H9 (cell line): ENCODE data around the gene STK35. TPM values are rescaled to one million over a fixed set of nuclear protein-coding genes. Genes with fewer than 3 reads are reported as not detected.

Experiments used
- DNase-seq: peaks from one replicate; pipeline ENCODE4 v3.0.0-alpha.2; 2017
- H2AFZ ChIP-seq: one replicate; pipeline ENCODE4 v1.6.1; 2013; ENCODE audit warnings: mild to moderate bottlenecking, low read length, control low read depth, moderate library complexity
- H2AK5ac ChIP-seq: 2 replicates; pipeline ENCODE4 v1.6.1; 2013; ENCODE audit warnings: low read length, control low read depth, mixed read lengths; ENCODE audit not compliant: insufficient read length
- H2BK120ac ChIP-seq: one replicate; pipeline ENCODE4 v1.6.1; 2013; ENCODE audit warnings: low read depth, mild to moderate bottlenecking, low read length, control low read depth, inconsistent platforms; ENCODE audit not compliant: poor library complexity, severe bottlenecking
- H2BK12ac ChIP-seq: 2 replicates; pipeline ENCODE4 v1.6.1; 2013; ENCODE audit warnings: low read length, control low read depth, mixed read lengths, low read depth; ENCODE audit not compliant: insufficient read length
- H2BK15ac ChIP-seq: 2 replicates; pipeline ENCODE4 v1.6.1; 2013; ENCODE audit warnings: low read depth, low read length, control low read depth
- H2BK20ac ChIP-seq: one replicate; pipeline ENCODE4 v1.6.1; 2013; ENCODE audit warnings: low read depth, mild to moderate bottlenecking, low read length, control low read depth, inconsistent platforms; ENCODE audit not compliant: poor library complexity, severe bottlenecking
- H2BK5ac ChIP-seq: 2 replicates; pipeline ENCODE4 v1.6.1; 2013; ENCODE audit warnings: low read length, control low read depth, mixed read lengths; ENCODE audit not compliant: insufficient read length
- H3K14ac ChIP-seq: 2 replicates; pipeline ENCODE4 v1.6.1; 2013; ENCODE audit warnings: low read length, control low read depth; ENCODE audit not compliant: insufficient read depth
- H3K18ac ChIP-seq: 2 replicates; pipeline ENCODE4 v1.6.1; 2013; ENCODE audit warnings: low read depth, mild to moderate bottlenecking, mixed read lengths, low read length, control low read depth; ENCODE audit not compliant: insufficient read length
- H3K23ac ChIP-seq: 2 replicates; pipeline ENCODE4 v1.6.1; 2013; ENCODE audit warnings: low read length, control low read depth, mixed read lengths, low read depth; ENCODE audit not compliant: insufficient read length
- H3K23me2 ChIP-seq: 2 replicates; pipeline ENCODE4 v1.6.1; 2013; ENCODE audit warnings: low read depth, mild to moderate bottlenecking, mixed read lengths, low read length, control low read depth; ENCODE audit not compliant: insufficient read length, poor library complexity, severe bottlenecking
- H3K27ac ChIP-seq: 2 replicates; pipeline ENCODE4 v1.5.1; 2013; ENCODE audit warnings: low read length, control low read depth, mixed read lengths, low read depth; ENCODE audit not compliant: insufficient read length
- H3K27me3 ChIP-seq: 2 replicates; pipeline ENCODE4 v1.6.1; 2013; ENCODE audit warnings: low read length, control low read depth, inconsistent platforms; ENCODE audit not compliant: insufficient read depth
- H3K4ac ChIP-seq: 2 replicates; pipeline ENCODE4 v1.6.1; 2013; ENCODE audit warnings: low read depth, mild to moderate bottlenecking, control low read depth, inconsistent platforms, low read length, moderate library complexity
- H3K4me1 ChIP-seq: 2 replicates; pipeline ENCODE4 v1.6.1; 2013; ENCODE audit warnings: low read length, control low read depth, inconsistent platforms; ENCODE audit not compliant: insufficient read depth
- H3K4me2 ChIP-seq: 2 replicates; pipeline ENCODE4 v1.6.1; 2013; ENCODE audit warnings: low read length, control low read depth, mixed read lengths; ENCODE audit not compliant: insufficient read length, insufficient read depth
- H3K56ac ChIP-seq: 2 replicates; pipeline ENCODE4 v1.6.1; 2013; ENCODE audit warnings: low read depth, mild to moderate bottlenecking, mixed read lengths, low read length, control low read depth; ENCODE audit not compliant: insufficient read length
- H3K79me1 ChIP-seq: 2 replicates; pipeline ENCODE4 v1.6.1; 2013; ENCODE audit warnings: low read depth, mild to moderate bottlenecking, moderate library complexity, low read length, control low read depth, inconsistent platforms; ENCODE audit not compliant: insufficient read depth, poor library complexity, severe bottlenecking
- H3K79me2 ChIP-seq: 2 replicates; pipeline ENCODE4 v1.6.1; 2013; ENCODE audit warnings: low read length, control low read depth, inconsistent platforms; ENCODE audit not compliant: insufficient read depth
- H3K9ac ChIP-seq: 2 replicates; pipeline ENCODE4 v1.6.1; 2013; ENCODE audit warnings: low read length, control low read depth, mixed read lengths; ENCODE audit not compliant: insufficient read length; ENCODE audit errors: extremely low read depth
- H3K9me3 ChIP-seq: one replicate; pipeline ENCODE4 v1.6.1; 2013; ENCODE audit warnings: low read depth, low read length, inconsistent platforms; ENCODE audit not compliant: control insufficient read depth
- H3T11ph ChIP-seq: one replicate; pipeline ENCODE4 v1.6.1; 2013; ENCODE audit warnings: mild to moderate bottlenecking, low read length, control low read depth, inconsistent platforms
- H4K20me1 ChIP-seq: one replicate; pipeline ENCODE4 v1.6.1; 2013; ENCODE audit not compliant: control insufficient read depth, insufficient read length, insufficient read depth
- H4K5ac ChIP-seq: 2 replicates; pipeline ENCODE4 v1.6.1; 2013; ENCODE audit warnings: low read depth, mild to moderate bottlenecking, mixed read lengths, low read length, control low read depth; ENCODE audit not compliant: insufficient read length
- H4K8ac ChIP-seq: replicated peaks from 2 replicates; pipeline ENCODE4 v1.6.1; 2013; ENCODE audit warnings: low read length, control low read depth, mixed read lengths, low read depth; ENCODE audit not compliant: insufficient read length
- H4K91ac ChIP-seq: 2 replicates; pipeline ENCODE4 v1.6.1; 2013; ENCODE audit warnings: low read depth, mild to moderate bottlenecking, moderate library complexity, mixed read lengths, low read length, control low read depth; ENCODE audit not compliant: insufficient read length
- H3K27ac Mint-ChIP-seq, 3 experiments: 2 replicates in 2 of 3; 3 replicates in 1 of 3; pipeline ENCODE4 v1.8.0; 2020 to 2021; ENCODE audit warnings: mixed read lengths in 3 of 3, mild to moderate bottlenecking in 1 of 3, moderate library complexity in 1 of 3
- H3K27me3 Mint-ChIP-seq: 2 replicates; pipeline ENCODE4 v1.8.0; 2021; ENCODE audit warnings: low read depth, mild to moderate bottlenecking, moderate library complexity, mixed read lengths
- H3K36me3 Mint-ChIP-seq, 3 experiments: 2 replicates in 2 of 3; 3 replicates in 1 of 3; pipeline ENCODE4 v1.8.0; 2020 to 2021; ENCODE audit warnings: low read depth in 3 of 3, mixed read lengths in 3 of 3; ENCODE audit not compliant: insufficient read depth in 1 of 3
- H3K4me1 Mint-ChIP-seq, 2 experiments: 2 replicates each; pipeline ENCODE4 v1.8.0; 2020; ENCODE audit warnings: mixed read lengths in 2 of 2
- H3K4me3 Mint-ChIP-seq, 2 experiments: 2 replicates in 1 of 2; 3 replicates in 1 of 2; pipeline ENCODE4 v1.8.0; 2020 to 2021; ENCODE audit warnings: mild to moderate bottlenecking in 2 of 2, mixed read lengths in 2 of 2, moderate library complexity in 1 of 2
- H3K9me3 Mint-ChIP-seq, 2 experiments: 2 replicates in 1 of 2; 3 replicates in 1 of 2; pipeline ENCODE4 v1.8.0; 2020; ENCODE audit warnings: mild to moderate bottlenecking in 2 of 2, mixed read lengths in 2 of 2, moderate library complexity in 1 of 2
- WGBS: extraction: QIAGEN DNeasy Blood & Tissue Kit; methylation state at CpG from one replicate; pipeline ENCODE4 v1.1.7; 2013; ENCODE audit warnings: missing lambda C conversion rate, low lambda C conversion rate, mixed read lengths; ENCODE audit not compliant: insufficient read length; ENCODE audit errors: extremely low coverage; 5-methylcytosine and 5-hydroxymethylcytosine counted together
- total RNA-seq: library from RNA; stranded (reverse); gene quantifications from 2 replicates; pipeline ENCODE4 v1.2.1, GENCODE V29; 2021
- TF ChIP-seq, protein P1 (sequence below): fragments of 200-600 bp; sonication (generic); conservative IDR thresholded peaks from 3 replicates; pipeline ENCODE4 v1.8.0; 2021; ENCODE audit warnings: antibody characterized with exemption, mild to moderate bottlenecking

The STK35 gene
- total RNA-seq, 1 experiment from 2014 or later, result 66.2 TPM

DNA sequence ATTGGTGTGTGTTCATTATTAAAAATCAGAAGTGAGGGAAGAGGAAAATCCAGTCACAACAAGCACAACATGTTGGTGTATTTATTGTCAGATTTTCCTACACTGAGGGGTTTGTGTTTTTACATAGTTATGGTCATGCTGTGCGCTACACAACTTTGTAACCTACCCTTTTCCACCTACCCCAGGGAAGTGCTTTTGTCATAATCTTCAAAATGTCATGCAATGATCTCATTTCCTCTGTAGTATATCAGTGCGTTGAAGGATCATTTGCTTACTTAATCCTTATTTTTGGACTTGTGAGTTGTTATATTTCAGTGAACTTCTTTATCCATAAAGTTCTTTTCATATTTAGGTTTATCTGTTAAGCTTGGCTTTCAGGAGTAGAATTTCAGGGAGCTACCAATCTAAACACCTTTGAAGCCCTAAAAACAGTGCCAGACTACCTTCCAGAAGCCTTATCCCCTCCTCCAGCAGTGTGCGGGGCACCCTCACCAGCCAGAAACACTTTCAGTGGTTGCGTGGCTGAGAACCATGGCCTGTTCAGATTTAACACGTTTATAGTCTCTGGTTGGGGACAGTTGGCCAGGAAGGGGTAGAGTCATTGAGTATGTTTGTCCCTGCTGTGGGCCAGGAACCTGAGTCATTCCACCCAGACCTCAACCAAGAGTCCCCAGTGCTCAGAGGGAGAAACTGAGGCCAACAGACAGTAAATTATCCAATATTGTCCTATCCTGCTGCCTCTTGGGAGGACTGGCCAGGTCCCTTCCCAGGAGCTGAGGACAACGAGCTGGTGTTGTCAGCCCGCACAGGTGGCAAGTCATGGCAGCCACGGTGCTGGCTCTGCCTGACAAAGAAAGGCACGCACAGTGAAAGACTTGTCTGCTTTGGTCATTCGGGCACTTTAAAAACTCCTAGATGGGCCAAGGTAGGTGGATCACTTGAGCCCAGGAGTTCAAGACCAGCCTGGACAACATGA lies 40.3 kb downstream of the STK35 start:
- H3K27me3 ChIP-seq, result no peaks in the 10 kb centered on the region
- no peak overlapping the region for H4K8ac ChIP-seq
- no peak overlapping the region for H3K4me2 ChIP-seq
- DNase-seq, result no peak
- no peak overlapping the region for H3K23ac ChIP-seq
- H2BK120ac ChIP-seq, result no peak overlapping the region
- H3K4me3 Mint-ChIP-seq, result no peak overlapping the region
- H3K14ac ChIP-seq, result no peak overlapping the region
- H3K9me3 Mint-ChIP-seq, result no peaks in the 10 kb centered on the region
- no peak overlapping the region for H3K18ac ChIP-seq
- H2AFZ ChIP-seq, result no peak overlapping the region
- no peak overlapping the region for H3T11ph ChIP-seq
- no peak overlapping the region for H3K9ac ChIP-seq
- H2BK5ac ChIP-seq, result no peak overlapping the region
- TF ChIP-seq, protein P1, sequence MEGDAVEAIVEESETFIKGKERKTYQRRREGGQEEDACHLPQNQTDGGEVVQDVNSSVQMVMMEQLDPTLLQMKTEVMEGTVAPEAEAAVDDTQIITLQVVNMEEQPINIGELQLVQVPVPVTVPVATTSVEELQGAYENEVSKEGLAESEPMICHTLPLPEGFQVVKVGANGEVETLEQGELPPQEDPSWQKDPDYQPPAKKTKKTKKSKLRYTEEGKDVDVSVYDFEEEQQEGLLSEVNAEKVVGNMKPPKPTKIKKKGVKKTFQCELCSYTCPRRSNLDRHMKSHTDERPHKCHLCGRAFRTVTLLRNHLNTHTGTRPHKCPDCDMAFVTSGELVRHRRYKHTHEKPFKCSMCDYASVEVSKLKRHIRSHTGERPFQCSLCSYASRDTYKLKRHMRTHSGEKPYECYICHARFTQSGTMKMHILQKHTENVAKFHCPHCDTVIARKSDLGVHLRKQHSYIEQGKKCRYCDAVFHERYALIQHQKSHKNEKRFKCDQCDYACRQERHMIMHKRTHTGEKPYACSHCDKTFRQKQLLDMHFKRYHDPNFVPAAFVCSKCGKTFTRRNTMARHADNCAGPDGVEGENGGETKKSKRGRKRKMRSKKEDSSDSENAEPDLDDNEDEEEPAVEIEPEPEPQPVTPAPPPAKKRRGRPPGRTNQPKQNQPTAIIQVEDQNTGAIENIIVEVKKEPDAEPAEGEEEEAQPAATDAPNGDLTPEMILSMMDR, result no peak
- H3K4me1 Mint-ChIP-seq, result peaks cover 27 to 31% of the 10 kb centered on the region in 2 experiments
- no peaks in the 10 kb centered on the region for H3K4me1 ChIP-seq
- no peak overlapping the region for H2BK15ac ChIP-seq
- no peak overlapping the region for H4K5ac ChIP-seq
- WGBS, result no CpG with 5 or more reads among the region's 10 CpGs
- no peak overlapping the region for H4K91ac ChIP-seq
- H3K23me2 ChIP-seq, result no peaks in the 10 kb centered on the region
- no peaks in the 10 kb centered on the region for H3K27me3 Mint-ChIP-seq
- H3K56ac ChIP-seq, result no peak overlapping the region
- no peak overlapping the region for H3K4ac ChIP-seq
- H2BK12ac ChIP-seq, result no peak overlapping the region
- H3K9me3 ChIP-seq, result no peaks in the 10 kb centered on the region
- H2AK5ac ChIP-seq, result no peak overlapping the region
- no peak overlapping the region for H2BK20ac ChIP-seq
- peaks cover 13 to 24% (median 19%) of the 10 kb centered on the region in 3 experiments for H3K36me3 Mint-ChIP-seq
- H3K79me1 ChIP-seq, result no peaks in the 10 kb centered on the region
- H3K79me2 ChIP-seq, result peaks cover 2% of the 10 kb centered on the region; the same call in 1 of the 2 replicates
- peak overlapping the region in 1 of 3 experiments; percentile 53; a peak in 2 of 7 replicates for H3K27ac Mint-ChIP-seq
- H3K27ac ChIP-seq, result no peak overlapping the region
- H4K20me1 ChIP-seq, result no peaks in the 10 kb centered on the region
